GM12891 (cell line): ENCODE results near the gene ELAC2.

Experiments
- PAX5 ChIP-seq: IDR thresholded peaks from 2 replicates; pipeline ENCODE4 v1.6.1; 2011; ENCODE audit warnings: low read length, moderate library complexity, mild to moderate bottlenecking; ENCODE audit not compliant: insufficient read depth, severe bottlenecking
- POLR2AphosphoS5 ChIP-seq: IDR thresholded peaks from 2 replicates; pipeline ENCODE4 v1.6.1; 2011; ENCODE audit warnings: low read depth, low read length, control low read depth
- SPI1 ChIP-seq: IDR thresholded peaks from 2 replicates; pipeline ENCODE4 v1.6.1; 2011; ENCODE audit warnings: low read depth, low read length, control low read depth

- TF ChIP-seq POLR2AphosphoS5 (no peak), PAX5 (no peak), SPI1 (no peak)
Measured at GRCh38 chr17:13024526-13025257, 6.9 kb upstream of the ELAC2 start.
